GM12801 (cell line): ENCODE results near the gene NPC1L1.

Source experiments
- TF ChIP-seq, protein P1 (sequence below): IDR thresholded peaks from one replicate; pipeline ENCODE4 v1.5.1; 2011; ENCODE audit warnings: control low read depth; ENCODE audit not compliant: insufficient read length; ENCODE audit errors: extremely low read depth

Gene NPC1L1

GRCh38 chr7:44476313-44476712 is 64.8 kb downstream of the NPC1L1 start:
- TF ChIP-seq, protein P1, sequence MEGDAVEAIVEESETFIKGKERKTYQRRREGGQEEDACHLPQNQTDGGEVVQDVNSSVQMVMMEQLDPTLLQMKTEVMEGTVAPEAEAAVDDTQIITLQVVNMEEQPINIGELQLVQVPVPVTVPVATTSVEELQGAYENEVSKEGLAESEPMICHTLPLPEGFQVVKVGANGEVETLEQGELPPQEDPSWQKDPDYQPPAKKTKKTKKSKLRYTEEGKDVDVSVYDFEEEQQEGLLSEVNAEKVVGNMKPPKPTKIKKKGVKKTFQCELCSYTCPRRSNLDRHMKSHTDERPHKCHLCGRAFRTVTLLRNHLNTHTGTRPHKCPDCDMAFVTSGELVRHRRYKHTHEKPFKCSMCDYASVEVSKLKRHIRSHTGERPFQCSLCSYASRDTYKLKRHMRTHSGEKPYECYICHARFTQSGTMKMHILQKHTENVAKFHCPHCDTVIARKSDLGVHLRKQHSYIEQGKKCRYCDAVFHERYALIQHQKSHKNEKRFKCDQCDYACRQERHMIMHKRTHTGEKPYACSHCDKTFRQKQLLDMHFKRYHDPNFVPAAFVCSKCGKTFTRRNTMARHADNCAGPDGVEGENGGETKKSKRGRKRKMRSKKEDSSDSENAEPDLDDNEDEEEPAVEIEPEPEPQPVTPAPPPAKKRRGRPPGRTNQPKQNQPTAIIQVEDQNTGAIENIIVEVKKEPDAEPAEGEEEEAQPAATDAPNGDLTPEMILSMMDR: no peak

DNA sequence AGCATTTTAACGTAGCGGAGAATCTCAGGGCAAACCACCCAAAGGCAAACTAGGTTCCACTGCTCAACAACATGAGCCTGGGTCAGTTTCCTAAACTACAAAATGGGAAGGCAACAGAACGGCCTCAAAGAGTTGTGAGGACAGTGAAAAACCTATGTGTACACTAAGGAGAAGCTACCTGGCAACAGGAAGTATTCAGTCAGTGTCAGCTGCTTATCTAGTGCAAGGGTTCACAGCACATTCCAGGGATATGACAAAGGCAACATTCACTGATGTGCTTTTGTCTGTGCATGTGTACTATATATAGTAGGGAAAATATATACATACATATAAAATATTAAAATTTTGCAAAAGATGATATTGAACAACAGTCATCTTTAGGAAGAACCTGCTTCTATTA is 67.8 kb downstream of the NPC1L1 start:
- TF ChIP-seq, protein P1: no peak

- TF ChIP-seq, protein P1: no peak
These were observed 68.3 kb downstream of the NPC1L1 start for GRCh38 chr7:44472843-44473242.

DNA sequence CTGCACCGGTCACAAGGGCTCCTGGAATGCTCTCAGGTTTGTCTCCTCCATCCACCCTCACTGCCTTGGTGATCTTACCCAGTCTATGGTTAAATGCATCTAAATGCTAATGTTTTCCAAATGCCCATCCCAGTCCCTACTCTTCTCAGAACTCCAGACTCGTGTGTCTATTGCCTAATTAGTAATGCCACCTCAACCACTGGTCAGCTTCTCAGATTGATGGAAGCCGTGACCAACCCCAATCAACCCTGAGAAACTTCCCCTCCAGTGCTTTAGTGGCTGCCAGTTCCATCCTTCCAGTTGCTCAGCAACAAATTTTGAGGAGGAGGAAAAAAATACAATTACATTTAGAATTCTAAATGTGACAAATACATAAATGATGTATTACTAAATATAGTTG is 69.3 kb downstream of the NPC1L1 start:
- TF ChIP-seq, protein P1: no peak

- TF ChIP-seq, protein P1: no peak
These were observed 69.7 kb downstream of the NPC1L1 start for GRCh38 chr7:44471436-44471835.

DNA sequence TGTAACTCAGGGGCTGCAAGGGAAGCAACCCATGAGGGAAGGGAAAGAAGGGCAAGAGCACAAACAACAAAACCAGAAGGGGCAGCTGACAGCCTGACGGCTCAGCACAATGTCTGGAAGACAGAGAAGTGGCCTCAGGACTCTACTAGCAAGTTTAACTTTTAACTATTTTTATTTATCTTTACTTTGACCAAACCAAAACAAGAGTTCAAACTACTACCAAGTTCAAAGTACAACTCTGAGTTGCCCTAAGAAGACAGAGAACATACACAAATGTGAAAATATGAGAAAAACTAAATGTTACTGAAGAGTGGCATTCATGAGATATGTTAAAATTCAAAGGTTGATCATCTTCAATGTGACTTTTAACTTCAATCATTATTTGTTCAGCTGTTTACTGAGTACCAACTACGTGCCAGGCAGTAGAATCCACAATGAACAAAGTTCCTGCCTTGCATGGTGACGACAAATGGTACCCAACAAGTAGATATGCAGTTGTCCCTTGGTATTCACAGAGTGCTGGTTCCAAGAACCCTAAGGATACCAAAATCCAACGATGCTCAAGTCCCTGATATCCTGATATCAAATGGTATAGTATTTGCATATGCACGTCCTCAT is 70.4 kb downstream of the NPC1L1 start:
- TF ChIP-seq, protein P1: no peak

DNA sequence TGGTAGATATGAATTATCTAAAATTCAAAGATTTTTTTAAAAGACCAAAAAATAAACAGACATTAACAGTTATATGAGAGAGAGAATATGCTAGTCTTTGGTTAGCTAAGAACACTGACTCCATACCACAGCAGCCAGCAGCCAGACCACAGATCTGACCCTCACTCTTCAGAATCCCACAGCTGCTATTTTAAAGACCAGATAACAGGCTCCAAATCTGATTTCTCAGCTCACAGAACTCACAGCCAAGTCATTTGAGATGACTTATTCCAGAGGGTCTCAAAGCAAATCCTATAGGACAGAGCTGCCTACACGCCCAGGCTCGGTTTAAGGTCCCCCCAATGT is 71.0 kb downstream of the NPC1L1 start:
- TF ChIP-seq, protein P1: no peak
